ENCODE data around the gene PTX4. TPM values are rescaled to one million over a fixed set of nuclear protein-coding genes. Genes with fewer than 3 reads are reported as not detected.
"Not testable (repeated sequence)": the region's sequence is repeated elsewhere in the genome, so short reads cannot be mapped to it uniquely, and the experiment has no call there.

PTX4 gene
- total RNA-seq, 1 experiment from 2014 or later, result not detected

DNA sequence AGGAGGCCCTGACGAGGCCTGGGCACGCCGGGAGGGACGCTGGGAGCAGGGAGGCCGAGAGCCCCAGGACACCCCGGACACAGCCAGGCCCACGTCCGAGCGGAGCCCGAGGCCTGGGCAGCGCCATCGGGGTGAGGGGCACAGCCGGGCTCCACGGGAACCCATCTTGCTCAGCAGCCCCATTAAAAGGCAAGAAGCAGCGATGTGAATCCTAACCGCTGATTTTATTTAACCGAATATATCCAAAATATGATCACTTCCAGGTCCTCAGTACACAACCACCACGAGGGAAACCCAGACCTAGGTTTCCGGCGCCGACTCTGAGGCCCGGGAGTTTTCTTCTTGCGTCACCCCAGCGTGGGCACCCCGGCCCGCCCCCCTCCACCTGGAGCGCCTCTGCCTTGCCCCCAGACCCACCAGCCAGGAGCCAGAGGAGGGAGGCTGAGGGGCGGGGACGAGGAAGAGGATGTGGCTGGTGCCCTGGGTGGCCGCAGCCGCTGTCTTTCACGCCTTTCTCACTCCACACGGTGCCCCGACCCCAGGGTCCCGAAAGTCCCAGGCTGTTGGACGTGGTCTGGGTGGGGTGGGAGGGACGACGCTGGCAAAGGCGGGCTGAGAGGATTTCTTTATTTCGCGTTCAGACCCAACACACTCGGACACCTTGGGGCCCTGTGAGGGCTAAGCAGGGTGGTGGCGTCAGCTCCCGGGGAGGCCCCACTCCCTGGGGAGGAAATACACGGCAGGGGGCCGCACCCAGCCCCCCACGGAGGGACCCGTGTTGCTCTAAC is 43.8 kb downstream of the PTX4 start:
- DNase-seq (ENCODE audit: low spot score), result no peak

DNA sequence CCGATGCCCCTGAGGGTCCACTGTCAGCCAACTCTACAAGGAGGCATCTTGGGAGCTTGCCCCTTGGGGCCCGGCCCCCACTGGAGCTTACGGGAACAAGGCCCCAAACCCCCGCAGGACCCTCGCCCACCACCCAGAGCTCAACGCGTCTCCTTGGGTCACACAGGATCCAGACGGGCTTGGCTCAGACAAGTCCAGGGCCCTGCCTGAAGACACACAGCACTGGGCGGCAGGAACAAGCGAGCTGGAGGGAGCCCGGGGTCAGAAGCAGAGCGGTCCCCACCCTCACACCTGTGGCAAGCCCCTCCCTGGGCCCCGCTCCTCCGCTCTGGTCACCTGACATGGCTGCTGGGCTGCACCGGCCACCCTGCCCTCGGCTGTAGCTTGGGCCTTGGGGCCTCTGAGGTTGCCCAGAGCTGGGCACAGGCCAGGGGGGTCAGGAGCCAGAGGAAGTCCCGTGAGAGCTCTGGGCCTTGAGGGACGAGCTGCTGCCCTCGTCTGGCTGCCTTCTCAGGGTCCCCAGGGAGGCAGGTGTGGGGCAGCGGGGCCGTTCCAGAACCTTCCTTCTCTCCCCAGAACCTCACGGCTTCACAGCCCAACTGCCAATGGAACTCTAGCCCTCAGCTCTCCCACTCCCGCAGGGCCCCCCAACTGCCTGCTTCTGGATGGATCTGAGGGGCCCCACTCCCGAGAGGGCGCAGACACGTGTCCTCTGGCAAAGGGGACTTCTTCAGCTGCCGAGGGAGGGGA is 44.6 kb downstream of the PTX4 start, which contains the start of gene CCDC154:
CCDC154 (minus strand) TSS at position 577 of the 750 bp plus-strand sequence; CDS start at position 343, 234 bp downstream.
- DNase-seq (ENCODE audit: low spot score), result no peak

DNA sequence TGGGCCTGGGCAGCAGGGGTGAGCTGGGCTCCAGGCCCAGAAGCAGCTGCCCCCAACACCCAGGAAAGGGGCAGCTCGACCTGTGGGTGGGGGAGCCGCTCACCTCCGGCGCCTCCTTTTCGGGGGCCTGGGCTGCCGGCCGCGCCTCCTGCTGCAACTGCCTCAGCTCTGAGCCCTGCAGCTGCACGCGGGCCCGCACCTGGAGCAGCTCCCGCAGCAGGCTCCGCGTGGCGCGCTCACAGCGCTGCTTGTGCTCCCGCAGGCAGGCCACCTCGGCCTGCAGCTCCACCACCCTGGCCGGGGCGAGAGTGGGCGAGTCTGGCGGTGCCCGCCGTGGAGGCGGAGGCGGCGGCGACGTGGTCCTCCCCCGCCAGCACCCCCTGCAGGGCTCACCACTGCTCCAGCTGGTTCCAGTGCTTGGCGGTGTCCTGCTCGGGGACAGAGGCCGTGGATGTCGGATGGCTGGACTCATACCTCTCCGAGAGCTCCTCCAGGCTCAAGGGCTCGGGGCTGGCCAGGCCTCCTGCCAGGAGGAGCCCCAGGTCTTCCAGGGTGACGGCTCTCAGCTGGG is 45.3 kb downstream of the PTX4 start:
- DNase-seq (ENCODE audit: low spot score), result no peak

DNA sequence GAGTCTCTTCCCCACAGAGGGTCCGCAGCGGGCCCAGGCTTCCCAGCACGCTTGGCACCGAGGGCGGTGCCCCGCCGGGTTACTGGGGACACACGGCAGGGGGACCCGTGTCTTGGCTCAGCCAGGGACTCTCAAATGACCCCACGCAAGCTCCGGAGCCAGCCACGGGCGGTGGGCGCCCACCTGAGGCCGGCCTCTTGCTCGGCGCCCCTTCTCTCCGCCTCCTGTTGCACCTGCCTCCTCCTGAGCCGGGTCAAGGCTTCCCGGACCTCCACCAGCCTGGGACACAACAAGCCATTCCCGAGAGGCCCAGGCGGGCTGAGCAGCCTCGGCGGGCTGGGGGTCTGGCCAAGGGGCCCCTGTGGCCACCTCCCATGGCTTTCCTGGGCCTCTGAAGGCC is 46.0 kb downstream of the PTX4 start:
- no peak for DNase-seq (ENCODE audit: low spot score)

DNA sequence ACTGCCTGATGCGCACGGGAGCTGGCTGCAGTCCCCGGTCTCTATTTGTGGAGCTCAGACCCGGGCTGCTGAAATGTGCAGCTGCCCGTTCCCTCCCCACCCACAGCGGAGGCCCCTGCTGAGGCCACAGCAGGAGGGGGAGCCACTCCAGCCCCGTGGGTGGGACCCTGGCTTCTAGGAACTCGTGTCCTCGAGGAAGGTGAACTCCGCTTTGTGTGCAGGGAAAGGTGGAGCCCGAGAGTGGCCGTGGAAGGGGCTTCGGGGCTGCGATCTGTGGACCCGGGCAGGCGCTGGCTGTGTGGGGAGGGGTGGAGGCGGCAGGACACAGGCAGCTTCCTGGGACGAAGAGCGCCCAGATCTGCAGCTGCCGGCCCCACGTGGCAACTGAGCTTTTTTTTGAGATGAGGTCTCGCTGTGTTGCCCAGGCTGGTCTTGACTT is 47.3 kb downstream of the PTX4 start:
- no peak for DNase-seq (ENCODE audit: low spot score)

DNA sequence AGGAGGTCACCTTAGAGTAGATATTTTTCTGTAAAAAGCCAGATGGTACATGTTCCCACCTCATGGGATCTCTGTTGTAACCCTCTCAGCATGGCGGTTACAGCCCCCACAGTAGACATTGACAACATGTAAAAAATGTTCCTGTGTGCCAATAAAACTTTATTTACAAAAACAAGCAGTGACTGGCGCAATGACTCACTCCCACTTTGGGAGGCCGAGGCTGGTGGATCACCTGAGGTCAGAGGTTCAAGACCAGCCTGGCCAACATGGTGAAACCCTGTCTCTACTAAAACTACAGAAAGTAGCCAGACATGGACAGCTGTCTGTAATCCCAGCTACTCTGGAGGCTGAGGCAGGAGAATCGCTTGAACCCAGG is 49.1 kb downstream of the PTX4 start:
- not testable (repeated sequence) for DNase-seq (ENCODE audit: low spot score)

DNA sequence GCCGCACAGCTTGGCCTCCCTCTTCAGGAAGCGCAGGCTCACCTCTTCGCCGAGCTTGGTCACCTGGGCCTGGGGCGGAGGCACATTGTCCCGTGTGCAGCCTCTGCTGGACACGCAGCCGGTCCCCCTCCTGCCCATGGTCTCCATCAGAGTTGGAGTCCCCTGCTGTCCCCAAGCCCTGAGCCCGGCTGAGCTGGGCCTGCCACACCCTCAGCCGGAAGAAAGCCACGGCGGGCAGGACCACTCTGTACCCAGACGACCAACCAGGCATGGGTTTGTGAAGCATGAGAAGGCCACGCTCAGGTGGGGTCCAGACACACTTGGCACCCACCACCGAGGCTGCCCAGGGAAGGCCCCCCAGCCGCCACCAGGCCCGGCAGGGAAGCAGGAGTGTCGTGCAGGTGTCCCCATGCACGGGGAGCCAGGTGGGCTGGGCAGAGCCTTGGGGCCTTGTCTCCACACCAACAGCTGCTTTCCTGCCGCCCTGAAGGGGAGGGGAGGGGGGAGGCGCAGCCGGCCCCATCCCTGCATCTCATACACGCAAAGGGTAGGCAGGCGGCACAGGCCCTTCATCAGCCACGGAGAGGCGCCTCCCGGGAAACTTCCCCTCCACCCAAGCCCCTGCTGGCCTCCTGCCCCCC is 49.6 kb downstream of the PTX4 start:
- DNase-seq (ENCODE audit: low spot score), result no peak

DNA sequence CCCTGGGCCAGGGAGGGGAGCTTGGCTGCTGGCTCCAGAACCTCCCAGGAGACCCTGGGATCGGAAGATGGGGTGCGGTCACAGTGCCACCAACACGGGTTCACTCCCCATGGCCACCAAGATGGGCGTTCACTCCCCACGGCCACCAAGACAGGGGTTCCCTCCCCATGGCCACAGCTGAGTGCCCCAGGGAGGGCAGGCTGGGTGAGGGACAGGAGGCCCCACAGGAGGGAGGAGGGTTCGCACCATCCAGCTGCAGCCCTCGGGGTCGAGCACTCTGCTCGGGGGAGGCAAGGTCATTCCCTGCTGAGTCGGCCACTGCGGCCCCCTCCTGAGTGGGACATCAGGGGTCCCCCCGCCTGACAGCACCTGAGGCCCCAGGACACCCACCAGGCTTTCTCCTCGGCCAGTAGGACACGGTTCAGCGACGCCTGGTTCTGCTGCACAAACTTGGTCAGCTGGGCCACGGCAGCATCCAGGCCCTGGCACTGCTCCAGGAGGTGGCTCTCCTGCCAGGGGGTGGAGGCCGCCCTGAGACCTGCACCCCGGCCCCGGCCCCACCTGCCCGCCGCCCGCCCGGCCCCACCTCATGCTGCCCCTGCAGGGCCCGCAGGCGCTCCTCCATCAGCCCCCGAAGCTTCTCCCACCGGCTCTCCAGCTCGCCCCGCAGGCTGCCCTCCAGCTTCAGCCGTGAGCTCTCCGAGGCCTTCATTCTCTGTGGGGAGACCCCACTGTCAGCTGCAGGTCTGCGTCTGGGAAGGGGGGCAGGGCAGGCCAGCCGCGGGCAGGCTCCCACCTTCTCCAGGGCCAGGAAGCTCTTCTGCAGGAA is 50.3 kb downstream of the PTX4 start:
- no peak for DNase-seq (ENCODE audit: low spot score)

DNA sequence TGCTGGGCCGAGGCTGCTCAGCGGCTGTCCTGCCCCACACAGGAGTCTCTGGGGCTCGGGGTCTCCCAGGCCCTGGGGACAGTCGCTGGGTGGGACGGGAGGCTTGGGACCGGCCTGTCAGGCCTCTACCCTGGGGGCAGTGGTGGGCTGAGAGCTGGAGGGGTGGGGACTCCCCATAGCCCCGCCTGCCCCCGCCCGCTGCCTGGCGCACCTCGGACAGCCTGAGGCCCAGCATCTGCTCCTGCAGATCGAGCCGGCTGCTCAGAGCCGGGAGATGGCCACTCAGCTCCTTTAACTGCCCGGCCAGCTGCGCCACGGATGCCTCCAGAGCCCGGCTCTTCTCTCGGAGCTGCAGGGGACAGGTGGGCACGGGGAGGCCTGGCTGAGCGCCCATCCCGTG is 51.1 kb downstream of the PTX4 start:
- no peak for DNase-seq (ENCODE audit: low spot score)

DNA sequence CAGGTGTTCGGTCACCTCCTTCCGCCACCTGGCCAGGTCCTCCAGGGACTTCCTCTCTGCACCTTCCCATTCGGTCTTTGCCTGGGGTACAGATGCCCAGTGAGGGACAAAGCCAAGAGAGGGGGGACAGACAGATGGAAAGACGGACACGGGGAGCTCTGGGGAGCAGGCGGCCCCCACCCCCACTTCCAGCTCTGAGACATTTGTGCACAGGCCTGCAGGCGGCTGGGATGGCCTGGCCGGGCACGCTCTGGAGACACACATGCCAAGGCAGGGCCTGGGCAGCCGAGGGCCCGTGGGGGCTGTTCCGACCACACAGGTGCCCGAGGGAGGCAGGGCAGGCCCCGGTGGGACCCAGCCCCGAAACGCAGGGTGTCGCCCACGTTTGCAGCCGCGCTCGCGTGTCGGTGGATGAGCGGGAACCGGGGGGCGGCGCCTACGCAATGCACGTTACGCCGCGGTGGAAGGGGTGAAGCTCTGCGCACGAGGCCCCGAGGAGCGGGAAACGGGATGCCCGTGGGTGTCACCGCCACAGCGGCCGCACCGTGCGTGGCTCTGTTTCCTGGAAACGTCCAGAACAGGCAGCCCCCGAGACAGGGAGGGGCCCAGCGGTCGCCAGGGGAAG is 51.9 kb downstream of the PTX4 start:
- DNase-seq (ENCODE audit: low spot score), result no peak

DNA sequence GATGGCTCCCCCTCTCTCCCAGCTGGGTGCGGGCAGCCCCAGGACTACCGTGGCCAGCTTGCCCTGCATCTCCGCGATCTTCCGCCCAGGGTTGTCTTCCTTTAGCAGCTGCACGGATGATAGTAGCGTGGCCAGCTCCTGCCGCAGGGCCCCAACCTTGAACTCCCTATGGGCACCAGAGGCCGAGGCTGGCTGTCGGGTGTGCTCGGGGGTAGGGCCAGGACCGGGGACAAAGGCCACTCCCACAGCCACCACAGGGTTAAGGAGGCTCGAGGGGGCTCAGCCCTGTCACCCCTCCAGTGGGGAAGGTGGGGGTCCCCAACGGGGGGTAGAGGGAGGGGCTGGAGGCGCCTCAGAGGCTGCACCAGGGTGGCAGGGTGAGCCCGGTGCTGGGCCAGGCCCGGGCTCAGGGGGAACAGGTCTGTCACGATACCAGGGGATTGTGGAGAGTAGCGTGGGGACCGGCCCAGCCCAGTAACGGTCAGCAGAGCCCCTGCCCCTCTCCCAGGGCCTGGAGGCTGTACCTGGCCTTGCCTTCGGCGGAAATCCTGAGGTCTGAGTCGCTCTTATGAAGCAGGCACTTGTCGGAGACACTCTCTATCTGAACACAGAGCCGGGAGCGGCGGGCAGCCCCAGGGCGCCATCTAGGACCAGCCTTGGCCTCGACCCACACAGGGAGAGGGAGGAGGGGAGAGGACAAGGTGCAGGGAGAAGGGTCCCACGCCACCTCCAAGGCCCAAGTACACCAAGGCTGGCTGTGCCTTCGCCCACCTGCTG is 52.6 kb downstream of the PTX4 start:
- DNase-seq (ENCODE audit: low spot score), result no peak

Other genes with a start within 250 kb of the PTX4 start
- 2.1 and 4.0 TPM in 2 replicates for gene TPSAB1, start 248.2 kb downstream of the PTX4 start, total RNA-seq (2014; rRNA removed; shearing (Covaris generic))
- gene TPSD1, start 232.9 kb downstream of the PTX4 start, total RNA-seq (2014; rRNA removed; shearing (Covaris generic)), result not detected in 2 replicates
- gene UBE2I, start 179.3 kb downstream of the PTX4 start, total RNA-seq (2014; rRNA removed; shearing (Covaris generic)), result 102 and 117 TPM in 2 replicates
- gene BAIAP3, start 155.3 kb downstream of the PTX4 start, total RNA-seq (2014; rRNA removed; shearing (Covaris generic)), result 2.4 and 10.3 TPM in 2 replicates
- gene TSR3, start 137.1 kb downstream of the PTX4 start, total RNA-seq (2014; rRNA removed; shearing (Covaris generic)), result 179 TPM in 2 replicates
- gene GNPTG, start 137.0 kb downstream of the PTX4 start, total RNA-seq (2014; rRNA removed; shearing (Covaris generic)), result 45.8 and 61.0 TPM in 2 replicates
- gene UNKL, start 74.2 kb downstream of the PTX4 start, total RNA-seq (2014; rRNA removed; shearing (Covaris generic)), result 25.5 and 31.6 TPM in 2 replicates
- gene UQCC4, start 68.2 kb downstream of the PTX4 start, total RNA-seq (2014; rRNA removed; shearing (Covaris generic)), result 38.6 and 45.1 TPM in 2 replicates
- not detected in 2 replicates for gene PERCC1, start 57.9 kb downstream of the PTX4 start, total RNA-seq (2014; rRNA removed; shearing (Covaris generic))
- gene CCDC154, start 44.4 kb downstream of the PTX4 start, total RNA-seq (2014; rRNA removed; shearing (Covaris generic)), result 0.03 and 0.26 TPM in 2 replicates
- gene CLCN7, start 13.9 kb downstream of the PTX4 start, total RNA-seq (2014; rRNA removed; shearing (Covaris generic)), result 79.9 and 86.3 TPM in 2 replicates
- gene TELO2, start 4.4 kb upstream of the PTX4 start, total RNA-seq (2014; rRNA removed; shearing (Covaris generic)), result 20.9 and 28.8 TPM in 2 replicates
- gene TMEM204, start 44.7 kb upstream of the PTX4 start, total RNA-seq (2014; rRNA removed; shearing (Covaris generic)), result 0.17 TPM in 1 of 2 replicates, not detected in the other
- gene IFT140, start 123.1 kb upstream of the PTX4 start, total RNA-seq (2014; rRNA removed; shearing (Covaris generic)), result 9.7 and 15.6 TPM in 2 replicates
- 7.0 and 8.1 TPM in 2 replicates for gene CRAMP1, start 123.4 kb upstream of the PTX4 start, total RNA-seq (2014; rRNA removed; shearing (Covaris generic))
- 120 and 149 TPM in 2 replicates for gene JPT2, start 189.3 kb upstream of the PTX4 start, total RNA-seq (2014; rRNA removed; shearing (Covaris generic))
- gene MAPK8IP3, start 217.3 kb upstream of the PTX4 start, total RNA-seq (2014; rRNA removed; shearing (Covaris generic)), result 26.0 and 39.3 TPM in 2 replicates

Measured in A172 (cell line).